GM19240 (cell line): ENCODE data around the gene EXOC1L.

Experiments
- DNase-seq: peaks from one replicate; pipeline ENCODE4 v3.0.0; 2011; ENCODE audit warnings: low spot score; ENCODE audit not compliant: insufficient read length

Gene EXOC1L

GRCh38 chr4:55819634-55820033, at the start of gene EXOC1L:
TSS of gene EXOC1L (plus strand) at chr4:55819790. CDS start at chr4:55820027, 237 bp downstream.
- no peak for DNase-seq

DNA sequence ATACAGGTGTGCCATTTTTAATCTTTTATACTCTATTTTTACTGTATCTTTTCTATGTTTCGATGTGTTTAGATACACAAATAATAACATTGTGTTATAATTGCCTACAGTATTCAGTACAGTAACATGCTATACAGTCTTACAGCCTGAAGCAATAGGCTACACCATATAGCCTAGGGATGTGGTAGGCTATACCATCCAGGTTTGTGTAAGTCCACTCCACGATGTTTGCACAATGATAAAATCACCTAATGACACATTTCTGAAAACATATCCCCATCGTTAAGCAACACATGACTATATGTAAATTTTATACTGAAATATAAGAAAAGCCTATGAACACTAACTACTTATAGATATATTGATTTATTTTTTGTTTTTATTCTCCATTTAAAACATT, 48.9 kb upstream of the EXOC1L start:
- no peak for DNase-seq

- DNase-seq: no peak
Measured at GRCh38 chr4:55781341-55781740, 38.2 kb upstream of the EXOC1L start.

- DNase-seq: no peak
Measured at GRCh38 chr4:55781812-55782211, 37.8 kb upstream of the EXOC1L start.

GRCh38 chr4:55783584-55783983, 36.0 kb upstream of the EXOC1L start:
- DNase-seq: no peak

DNA sequence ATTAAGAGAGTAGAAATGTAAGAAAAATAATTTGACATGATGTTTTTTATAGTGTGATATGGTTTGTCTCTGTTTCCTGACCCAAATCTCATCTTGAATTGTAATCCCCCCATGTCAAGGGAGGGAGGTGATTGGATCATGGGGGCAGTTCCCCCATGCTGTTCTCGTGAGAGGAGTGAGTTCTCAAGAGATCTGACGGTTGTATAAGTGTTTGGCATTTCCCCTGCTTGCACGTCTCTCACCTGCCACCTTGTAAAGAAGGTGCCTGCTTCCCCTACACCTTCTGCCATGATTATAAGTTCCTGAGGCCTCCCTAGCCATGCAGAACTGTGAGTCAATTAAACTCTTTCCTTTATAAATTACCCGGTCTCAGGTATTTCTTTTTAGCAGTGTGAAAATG, 34.8 kb upstream of the EXOC1L start:
- no peak for DNase-seq

DNA sequence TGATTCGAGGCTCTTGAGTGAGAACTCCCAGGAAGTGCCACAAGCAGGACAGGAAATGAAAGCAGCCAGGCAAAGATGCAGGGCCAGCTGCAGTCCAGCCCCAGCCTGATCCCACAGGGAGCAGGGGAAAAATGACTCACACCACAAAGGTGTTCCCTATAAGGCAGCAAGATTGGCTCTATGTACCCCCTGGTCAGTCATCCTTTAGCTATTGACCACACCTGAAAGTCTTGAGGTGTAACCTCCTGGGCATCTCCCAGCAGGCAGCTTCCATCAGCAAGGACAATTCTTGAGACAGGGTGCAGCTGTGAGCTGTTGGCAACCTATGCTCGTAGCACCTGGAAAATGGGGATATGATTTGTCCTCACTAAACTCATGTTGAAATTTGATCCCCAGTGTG, 27.9 kb upstream of the EXOC1L start:
- DNase-seq: no peak

- DNase-seq: no peak
Measured at GRCh38 chr4:55793479-55793878, 26.1 kb upstream of the EXOC1L start.

DNA sequence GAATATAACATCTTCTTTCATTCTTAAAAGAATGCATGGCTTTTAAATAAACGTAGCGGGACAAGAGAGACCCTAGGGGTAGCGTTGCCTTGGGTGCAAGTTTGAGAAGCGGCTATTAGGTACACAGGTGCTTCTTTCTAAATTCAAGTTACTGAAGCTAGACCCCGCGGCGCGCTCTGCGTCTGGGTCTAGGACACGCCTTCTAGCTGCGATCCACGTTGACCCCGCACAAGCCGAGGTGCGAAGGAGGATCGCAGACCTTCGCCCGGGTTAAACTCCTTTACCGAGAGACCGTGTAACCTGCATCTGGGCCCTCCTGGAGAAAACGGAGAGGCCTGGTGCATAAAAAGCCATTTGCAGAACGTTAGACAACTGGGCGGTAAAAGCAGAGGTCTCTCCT, 25.5 kb upstream of the EXOC1L start:
- DNase-seq: no peak

DNA sequence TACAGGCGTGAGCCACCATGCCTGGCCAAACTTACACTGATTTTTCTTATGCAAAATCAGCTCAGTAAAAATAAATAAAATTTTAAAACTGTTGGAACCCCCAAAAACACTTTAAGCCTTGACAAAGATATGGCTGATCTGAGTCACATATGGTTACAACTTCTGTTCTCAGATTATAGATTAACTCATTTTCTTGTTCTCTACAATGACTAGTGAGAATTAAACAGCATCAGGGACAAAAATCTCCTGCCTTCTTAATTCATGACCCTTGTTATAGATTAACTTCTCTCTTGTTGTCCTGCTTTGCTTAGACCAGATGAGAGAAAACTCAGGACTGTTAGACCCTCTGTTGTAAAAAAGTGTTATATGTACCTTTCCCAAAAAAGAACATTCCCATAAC, 24.2 kb upstream of the EXOC1L start:
- no peak for DNase-seq

GRCh38 chr4:55801498-55801897, 18.1 kb upstream of the EXOC1L start:
- no peak for DNase-seq

DNA sequence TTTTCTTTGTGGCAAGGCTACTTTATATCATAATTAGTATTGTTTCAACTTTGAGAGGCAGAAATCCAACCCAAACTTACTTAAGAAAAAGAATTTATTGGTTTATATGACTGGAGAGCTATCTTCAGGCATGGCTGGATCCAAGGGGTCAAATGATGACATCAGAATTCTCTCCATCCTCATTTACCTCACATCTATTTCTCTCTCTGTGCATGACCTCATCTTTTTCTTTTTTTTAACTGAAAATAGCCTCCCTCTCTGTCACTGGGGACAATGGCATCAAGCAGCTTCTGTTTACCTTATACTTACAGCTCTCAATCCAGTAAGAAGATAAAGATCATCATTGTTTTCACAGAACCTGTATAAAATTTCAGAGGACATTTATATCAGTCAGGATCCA, 12.0 kb upstream of the EXOC1L start:
- DNase-seq: no peak

DNA sequence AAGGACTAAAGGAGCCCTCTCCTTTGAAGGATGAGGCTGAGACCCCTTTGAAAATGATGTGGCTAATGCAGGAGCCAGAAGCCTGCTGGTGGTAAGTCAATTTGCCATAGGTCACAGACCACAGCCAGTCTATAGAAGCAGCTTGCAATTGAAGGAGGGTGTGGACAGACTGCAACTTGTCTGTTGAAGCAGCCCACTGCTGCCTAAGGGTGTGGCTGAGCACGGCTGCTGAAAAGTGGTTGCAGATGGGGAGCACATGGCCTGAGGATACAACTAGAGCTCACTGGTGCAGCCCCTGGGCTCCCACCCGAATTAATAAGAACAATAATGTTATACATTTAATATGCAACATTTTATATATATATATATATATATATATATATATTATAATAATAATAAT, 11.4 kb upstream of the EXOC1L start:
- DNase-seq: no peak

DNA sequence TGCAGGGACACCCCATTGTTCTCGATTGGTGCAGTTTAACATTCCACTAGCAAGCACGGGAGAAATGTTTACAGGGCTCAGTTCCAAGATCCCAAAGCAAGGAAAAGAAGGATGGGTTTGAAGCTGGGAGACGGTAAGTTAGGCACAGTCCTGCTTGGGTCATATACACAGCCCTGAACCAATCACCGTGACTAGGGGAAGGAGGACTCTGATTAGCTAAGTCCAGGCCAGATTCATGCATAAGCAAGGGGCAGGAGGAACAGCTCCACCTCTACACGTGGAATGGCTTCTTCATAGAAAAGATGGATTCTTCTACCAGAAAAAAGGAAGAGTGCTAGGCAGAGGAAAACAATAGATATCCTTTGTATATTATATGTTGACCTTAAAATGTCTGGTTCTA, 11.0 kb upstream of the EXOC1L start:
- no peak for DNase-seq

DNA sequence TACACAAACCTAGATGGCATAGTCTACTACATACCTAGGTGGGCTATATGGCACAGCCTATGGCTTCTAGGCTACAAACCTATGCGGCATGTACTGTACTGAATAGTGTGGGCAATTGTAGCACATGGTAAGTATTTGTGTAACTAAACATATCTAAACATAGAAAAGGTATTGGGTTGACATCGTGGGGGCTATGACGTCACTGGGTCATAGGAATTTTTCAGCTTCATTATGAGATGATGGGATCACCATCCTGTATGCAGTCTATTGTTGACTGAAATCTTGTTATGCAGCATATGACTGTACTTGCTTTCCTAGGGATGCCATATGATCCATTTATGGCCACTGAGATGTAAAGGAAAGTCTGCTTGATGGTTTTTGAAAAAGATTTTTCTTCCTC, 1.9 kb upstream of the EXOC1L start:
- DNase-seq: no peak

GRCh38 chr4:55820279-55820678, 689 bp downstream of the EXOC1L start:
- no peak for DNase-seq

DNA sequence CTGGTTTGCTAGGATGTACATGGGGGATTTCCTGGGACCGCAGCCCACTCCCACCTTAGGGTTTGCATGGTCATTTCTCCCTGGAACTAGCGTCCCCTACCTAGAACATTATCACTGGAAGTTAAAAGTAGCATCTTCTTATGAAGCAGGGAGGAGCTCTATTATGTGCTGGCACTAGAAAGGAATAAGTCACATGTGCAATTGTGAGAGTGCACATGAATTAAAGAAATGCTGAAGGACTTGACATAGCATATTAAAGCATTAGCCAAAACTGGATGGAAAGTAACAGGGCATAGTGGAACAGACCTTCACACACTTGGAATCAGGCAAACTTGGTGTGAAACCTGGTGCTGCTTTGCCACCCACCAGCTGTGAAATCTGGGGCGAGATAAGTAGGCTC, 2.7 kb downstream of the EXOC1L start:
- DNase-seq: no peak

GRCh38 chr4:55824865-55825264, 5.3 kb downstream of the EXOC1L start:
- DNase-seq: no peak

DNA sequence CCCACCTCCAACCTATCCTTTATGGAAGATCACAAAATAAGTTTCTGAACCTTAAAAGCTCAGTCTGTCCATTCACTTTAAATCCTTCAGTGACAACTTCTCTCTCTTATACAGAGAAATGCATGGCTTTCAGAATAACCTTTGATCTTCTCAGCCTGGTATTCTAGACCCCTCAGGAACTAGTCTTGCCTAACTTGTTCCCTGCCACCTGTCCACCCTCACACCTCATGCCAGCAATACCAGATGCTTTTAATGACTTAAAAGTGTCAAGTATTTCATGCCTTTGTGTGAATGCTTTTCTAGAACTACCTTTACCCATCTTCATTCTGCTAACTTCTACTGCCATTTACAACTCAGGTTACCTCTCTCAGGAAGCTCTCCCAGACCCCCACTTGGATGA, 7.4 kb downstream of the EXOC1L start:
- no peak for DNase-seq

- no peak for DNase-seq
Measured at GRCh38 chr4:55827582-55827981, 8.0 kb downstream of the EXOC1L start.

- no peak for DNase-seq
Measured at GRCh38 chr4:55830048-55830447, 10.5 kb downstream of the EXOC1L start.

GRCh38 chr4:55830716-55831115, 11.1 kb downstream of the EXOC1L start:
- DNase-seq: no peak

DNA sequence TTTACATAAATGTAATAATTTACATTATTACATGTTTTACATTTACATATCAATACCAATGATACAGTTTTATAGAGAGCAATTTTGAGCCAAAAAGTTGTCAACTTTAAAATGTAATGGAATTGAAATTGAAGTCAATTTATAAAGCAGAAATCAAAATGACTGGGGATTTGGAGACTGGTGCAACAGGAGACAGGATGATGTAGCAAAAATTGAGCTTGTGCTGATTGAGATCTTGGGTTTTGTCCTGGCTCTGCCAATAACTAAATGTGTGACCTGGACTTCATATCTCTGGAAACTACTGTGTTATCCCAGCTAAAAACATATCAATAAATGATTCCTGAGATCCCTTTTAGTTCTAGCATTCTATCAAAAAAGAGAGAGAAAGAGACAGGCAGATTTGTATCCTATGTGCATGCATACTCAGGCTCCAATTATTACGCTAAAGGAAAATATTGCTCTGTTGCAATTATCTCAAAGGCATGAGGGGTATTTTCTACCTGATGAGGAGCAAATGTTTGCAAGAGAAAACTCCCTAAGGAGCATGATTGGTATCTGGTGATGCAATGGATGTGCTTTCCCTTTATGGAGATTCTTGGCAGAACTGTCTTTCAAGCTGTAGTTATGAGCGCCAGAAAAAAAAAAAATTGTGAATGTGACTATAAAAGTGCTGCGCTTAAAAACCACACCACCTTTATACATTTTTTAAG, 14.7 kb downstream of the EXOC1L start:
- no peak for DNase-seq

DNA sequence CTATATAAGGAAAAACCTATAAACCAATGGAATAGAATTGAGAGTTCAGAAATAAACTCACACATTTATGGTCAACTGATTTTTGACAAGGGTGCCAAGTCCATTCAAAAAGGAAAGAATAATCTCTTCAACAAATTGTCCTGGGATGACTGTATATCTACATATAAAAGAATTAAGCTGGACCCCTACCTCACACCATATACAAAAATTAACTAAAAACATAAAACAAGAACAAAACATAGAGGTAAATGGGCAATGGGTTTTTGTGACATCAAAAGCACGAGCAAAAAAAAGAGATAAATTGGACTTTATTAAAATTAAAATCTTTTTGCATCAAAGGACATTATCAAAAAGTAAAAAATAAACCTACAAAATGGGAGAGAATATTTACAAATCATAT, 18.3 kb downstream of the EXOC1L start:
- DNase-seq: no peak
